HG02943 (cell line): Measurements from ENCODE around the gene ANKMY1.
"Not testable (repeated sequence)": the region's sequence is repeated elsewhere in the genome, so short reads cannot be mapped to it uniquely, and the experiment has no call there.

Experiments used
- ATAC-seq: cut with Tn5 transposase; IDR thresholded peaks from one replicate; pipeline ENCODE4 v1.9.1; 2021; ENCODE audit warnings: mild to moderate bottlenecking, low read depth, moderate library complexity; ENCODE audit not compliant: unreplicated experiment

The ANKMY1 gene

DNA sequence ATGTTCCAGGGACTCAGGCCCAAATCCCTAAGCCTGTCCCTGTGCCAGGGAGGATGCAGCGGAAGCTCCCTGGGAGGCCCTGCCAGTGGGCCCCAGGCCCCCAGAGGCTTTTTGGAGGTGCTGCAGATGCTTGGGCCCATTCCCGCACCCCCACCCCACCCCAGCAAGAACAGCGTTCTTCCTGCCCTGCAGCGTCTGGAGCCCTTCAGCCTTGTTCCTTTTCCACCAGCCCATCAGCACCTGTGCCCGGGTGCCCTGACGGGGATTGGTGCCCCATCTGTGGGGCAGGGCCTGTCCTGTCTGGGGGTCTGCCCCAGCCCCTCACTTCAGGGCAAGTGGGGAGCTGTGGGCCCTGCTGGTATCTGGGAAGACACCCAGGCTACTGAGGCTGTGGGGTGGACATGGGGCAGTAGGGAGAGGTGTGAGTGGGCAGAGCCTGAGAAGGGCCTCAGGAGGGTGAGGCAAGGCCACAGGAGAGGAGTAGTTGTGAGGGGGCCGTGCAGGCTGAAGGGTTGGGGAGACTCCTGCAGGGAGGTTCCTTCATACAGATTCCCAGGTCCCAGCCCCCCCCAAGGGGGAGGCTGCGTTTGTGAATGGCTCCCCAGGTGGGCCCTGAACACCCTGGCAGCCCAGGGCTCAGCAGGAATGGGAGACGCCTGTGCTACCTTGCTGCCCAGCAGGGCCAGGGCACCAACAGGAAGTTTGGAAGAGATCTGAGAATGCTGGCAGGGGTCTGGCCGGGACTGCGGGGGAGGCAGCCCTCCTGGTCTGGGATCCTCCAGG, 12.9 kb upstream of the ANKMY1 start:
- no peak for ATAC-seq

- ATAC-seq: no peak
Observed at GRCh38 chr2:240569998-240570530, 12.3 kb upstream of the ANKMY1 start.

DNA sequence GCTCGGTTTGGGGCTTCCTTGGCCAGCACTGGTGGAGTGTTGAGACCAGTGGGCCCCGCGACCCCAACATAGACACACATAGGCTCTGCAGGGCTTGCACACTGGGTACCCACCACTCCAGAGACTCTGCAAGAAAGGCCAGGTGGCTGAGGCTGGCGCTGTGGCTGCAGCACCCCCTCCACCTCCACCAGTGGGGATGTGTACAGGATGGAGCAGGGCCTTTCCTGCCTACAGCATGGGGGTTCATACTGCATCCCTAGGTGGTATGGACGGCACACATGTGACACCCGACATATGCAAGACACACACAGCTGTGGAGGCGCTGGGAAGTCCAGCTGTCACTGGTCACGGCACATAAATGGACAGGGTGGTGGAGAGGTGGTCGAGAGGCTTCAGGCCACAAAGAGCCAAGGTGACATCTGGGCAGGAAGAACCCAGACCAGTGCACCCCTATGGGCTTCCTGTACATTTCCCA, 11.8 kb upstream of the ANKMY1 start:
- no peak for ATAC-seq

DNA sequence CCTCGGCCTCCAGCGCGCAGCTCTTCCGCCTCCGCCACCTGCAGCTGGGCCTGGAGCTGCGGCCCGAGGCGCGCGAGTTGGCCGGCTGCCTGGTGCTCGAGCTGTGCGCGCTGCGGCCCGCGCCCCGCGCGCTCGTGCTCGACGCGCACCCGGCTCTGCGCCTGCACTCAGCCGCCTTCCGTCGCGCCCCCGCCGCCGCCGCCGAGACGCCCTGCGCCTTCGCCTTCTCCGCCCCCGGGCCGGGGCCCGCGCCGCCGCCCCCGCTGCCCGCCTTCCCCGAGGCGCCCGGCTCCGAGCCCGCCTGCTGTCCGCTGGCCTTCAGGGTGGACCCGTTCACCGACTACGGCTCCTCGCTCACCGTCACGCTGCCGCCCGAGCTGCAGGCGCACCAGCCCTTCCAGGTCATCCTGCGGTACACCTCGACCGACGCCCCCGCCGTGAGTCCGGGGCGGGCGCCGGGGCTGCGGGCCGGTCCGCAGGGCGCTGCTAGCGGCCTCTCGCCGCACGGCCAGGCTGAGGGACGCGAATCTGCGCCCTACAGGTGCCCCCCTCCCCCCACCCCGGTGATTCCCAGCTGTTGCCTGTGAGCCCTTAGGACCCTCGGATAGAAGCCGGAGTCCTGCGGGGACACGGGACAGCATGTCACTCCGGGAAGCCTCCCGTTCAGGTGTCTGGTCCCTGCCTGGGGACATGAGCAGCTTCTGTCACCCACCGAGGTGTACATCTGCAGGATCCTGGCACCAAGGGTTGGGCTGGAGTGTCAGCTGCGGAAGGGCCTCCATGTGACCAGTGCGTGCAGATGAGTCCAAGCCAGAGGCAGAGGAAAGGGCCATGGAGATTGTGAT, 11.1 kb upstream of the ANKMY1 start:
- ATAC-seq: no peak

DNA sequence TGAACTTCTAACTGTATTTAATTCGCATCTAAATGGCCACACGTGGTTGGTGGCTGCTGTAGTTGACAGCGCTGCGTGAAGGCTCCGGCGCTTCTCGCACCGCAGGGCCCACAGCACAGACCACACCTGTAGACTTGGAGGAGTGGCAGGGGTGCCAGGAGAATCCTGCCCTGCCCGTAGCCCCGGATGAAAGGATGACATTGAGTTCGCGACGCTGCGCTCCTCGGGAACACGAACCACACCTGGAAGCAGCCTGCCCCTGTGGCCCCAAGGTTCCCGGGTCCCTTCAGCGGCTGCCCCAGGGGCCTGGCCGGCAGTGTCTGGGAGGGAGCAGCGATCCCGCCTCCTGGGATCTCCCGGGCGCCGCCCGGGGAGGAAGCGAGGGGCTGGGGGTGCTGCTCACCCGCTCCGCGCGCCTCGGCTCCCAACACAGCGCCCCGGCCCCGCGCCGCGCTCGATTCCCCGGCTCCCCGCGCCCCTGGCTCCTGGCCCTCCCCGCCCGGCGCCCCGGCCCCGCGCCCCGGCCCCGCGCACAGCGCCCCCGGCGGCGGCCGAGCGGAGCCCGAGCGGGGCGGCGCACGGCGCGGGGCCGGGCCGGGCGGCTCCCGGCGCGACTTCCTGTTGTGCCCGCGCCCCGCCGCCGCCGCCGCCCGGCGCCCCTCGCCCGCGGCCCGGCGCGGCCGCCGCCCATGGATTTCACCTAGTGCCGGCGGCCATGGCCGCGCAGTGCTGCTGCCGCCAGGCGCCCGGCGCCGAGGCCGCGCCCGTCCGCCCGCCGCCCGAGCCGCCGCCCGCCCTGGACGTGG, 10.3 kb upstream of the ANKMY1 start, which contains the start of gene RNPEPL1:
Gene RNPEPL1, plus strand, starts transcription at position 613 of the 806 bp plus-strand sequence. Its CDS starts 103 bp downstream, at position 716.
- ATAC-seq: no peak

DNA sequence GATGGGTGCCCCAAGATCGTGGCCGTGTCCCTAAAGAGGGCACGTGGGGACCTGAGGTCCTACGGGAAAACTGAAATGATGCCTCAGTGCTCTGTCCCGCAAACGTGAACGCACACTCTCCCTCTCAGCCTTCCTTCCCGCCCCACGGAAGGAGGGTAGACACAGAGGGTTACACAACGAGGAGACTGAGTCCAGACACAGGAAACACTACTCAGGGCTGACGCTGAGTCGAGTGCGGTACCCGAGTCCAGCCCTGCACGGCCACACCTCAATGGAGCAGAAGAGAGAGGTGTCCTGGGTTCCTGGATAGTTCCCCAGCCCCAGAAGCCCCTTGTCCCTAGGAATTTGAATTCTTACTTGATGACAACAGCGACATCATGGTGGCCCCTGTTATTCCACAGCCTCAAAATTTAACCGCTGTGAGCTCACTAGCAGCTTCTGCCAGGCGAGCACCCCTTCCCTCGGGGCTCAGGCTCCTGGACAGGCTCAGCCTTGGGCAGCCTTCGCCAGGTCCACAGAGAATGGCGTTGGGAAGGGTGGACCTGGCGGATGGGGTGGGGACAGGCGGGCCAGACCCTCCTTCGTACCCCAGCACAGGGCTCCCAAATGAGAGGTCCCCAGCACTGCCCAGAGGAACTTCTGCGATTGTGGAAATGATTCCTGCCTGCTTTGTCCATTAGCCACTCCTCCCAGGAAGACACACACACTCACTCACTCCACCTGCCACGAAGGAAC, 9.5 kb upstream of the ANKMY1 start:
- no peak for ATAC-seq

- peak; percentile 42 for ATAC-seq
Observed at GRCh38 chr2:240566203-240567136, 8.7 kb upstream of the ANKMY1 start.

- peak; percentile 25 for ATAC-seq
Observed at GRCh38 chr2:240565333-240566202, 7.8 kb upstream of the ANKMY1 start.

DNA sequence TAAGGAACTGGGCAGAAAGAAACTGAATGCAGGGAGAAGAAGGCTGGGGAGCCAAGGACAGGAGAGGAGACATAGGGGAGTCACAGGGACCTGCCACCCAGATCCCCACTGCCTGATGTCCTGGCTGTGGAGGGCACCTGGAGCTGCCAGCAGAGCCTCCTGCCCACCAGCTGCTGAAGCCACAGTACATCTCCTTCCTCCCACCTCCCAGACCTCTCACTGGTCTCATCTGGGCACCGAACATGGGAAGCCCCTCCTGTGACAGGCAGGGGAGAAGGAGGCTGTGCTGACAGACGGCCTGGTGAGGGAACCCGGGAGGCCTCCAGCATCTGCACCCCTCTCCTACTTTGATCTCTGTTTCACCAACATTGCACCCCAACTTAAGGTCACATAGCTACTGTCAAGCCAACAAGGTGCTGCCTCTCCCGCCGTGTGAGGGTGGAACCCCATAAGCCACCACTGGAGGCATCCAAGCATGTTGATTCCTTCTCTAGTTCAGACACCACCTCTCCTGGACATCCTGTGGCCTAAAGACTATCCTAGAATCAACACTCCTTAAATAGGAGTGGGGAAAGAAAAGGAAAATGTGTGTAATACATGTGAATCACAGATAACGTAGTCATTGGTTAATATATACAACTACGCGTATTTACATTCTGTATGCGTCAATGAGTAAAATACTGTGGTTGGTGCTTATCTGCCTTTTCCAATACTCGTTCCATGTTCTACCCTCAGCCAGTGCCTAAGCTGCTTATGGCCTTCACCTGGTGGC, 7.0 kb upstream of the ANKMY1 start:
- ATAC-seq: no peak

- ATAC-seq: no peak
Observed at GRCh38 chr2:240563951-240564560, 6.3 kb upstream of the ANKMY1 start.

DNA sequence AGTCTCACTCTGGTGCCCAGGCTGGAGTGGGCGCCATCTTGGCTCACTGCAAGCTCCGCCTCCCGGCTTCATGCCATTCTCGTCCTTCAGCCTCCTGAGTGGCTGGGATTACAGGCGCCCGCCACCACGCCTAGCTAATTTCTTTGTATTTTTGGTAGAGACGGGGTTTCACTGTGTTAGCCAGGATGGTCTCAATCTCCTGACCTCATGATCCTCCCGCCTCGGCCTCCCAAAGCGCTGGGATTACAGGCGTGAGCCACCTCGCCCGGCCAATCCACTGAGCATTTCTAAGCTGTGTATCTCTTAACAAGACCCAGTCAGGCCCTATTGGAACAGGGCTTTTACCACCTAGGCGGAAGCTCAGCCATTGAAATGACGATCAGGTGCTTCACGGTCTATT, 5.4 kb upstream of the ANKMY1 start:
- ATAC-seq: not testable (repeated sequence)

DNA sequence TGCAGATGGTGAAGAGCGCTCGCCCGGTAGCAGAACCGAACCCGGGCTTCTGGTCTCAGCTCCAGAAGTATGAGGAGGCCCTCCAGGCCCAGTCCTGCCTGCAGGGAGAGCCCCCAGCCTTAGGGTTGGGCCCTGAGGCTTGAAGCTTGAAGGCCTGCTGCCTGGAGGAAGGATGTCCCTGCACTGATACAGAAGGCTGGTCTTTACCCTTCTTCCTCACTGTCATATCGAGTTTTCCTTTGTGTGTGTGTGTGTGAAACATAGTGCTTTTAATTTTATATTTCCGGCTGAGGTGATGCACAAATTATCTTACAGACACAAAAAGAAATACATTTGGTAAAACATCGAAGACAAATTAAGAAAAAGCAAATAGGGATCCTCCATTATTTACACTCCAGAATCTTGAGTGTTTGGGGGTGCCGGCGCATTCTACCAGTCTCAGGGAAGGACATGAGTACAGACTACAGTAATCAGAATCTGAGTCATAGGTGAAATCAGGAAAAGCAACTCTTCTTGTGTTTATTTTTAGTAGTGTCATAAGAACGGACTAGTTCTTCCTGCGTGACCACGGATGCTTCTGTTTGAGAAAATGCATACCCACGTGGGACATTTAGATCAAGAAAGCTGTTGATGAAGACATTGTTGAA, 3.7 kb upstream of the ANKMY1 start:
- ATAC-seq: no peak

DNA sequence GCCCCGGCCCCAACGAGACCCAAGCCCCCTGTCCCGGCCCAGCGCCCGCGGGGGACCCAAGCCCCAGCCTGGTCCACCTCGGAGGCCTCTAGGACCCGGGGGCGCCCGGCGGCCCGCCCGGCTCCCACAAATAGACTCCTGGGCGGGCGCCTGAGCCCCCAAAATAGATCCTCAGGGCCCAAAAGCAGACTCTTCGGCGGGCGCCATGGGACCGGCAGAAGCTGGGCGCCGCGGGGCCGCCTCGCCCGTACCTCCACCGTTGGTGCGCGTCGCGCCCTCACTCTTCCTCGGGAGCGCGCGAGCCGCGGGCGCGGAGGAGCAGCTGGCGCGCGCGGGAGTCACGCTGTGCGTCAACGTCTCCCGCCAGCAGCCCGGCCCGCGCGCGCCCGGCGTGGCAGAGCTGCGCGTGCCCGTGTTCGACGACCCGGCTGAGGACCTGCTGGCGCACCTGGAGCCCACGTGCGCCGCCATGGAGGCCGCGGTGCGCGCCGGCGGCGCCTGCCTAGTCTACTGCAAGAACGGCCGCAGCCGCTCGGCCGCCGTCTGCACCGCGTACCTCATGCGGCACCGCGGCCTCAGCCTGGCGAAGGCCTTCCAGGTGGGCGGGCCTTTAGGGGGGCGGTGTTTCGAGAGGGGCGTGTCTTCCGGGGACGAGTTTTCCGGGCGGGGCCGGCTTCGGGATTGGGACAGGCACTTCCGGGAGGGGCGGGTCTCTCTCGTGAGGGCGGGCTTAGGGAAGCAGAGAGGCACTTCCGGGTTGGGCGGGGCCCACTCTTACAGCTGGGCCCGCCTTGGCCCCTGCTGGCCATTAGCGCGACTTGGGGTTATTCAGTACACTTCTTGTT, 2.9 kb upstream of the ANKMY1 start:
- peak; percentile 53 for ATAC-seq

GRCh38 chr2:240560084-240560479, 2.3 kb upstream of the ANKMY1 start, which contains the start of gene DUSP28:
Gene DUSP28, plus strand, starts transcription at chr2:240560357. Its CDS starts 328 bp downstream, at chr2:240560685.
- ATAC-seq: peak; percentile 50

GRCh38 chr2:240559286-240559685, 1.5 kb upstream of the ANKMY1 start:
- ATAC-seq: no peak
